ENCODE results near the gene AP1G1. TPM values are rescaled to one million over a fixed set of nuclear protein-coding genes. Genes with fewer than 3 reads are reported as not detected.

Gene AP1G1
- total RNA-seq, 2 donors from 2014 or later: 62.7 to 68.5 TPM

- Mint-ChIP-seq H3K4me1 (peaks cover 6% of the 10 kb centered on the region), H3K27me3 (ENCODE audit: insufficient read depth) (no peaks in the 10 kb centered on the region), H3K36me3 (ENCODE audit: low read depth) (peaks cover 68% of the 10 kb centered on the region), H3K4me3 (no peak overlapping the region), H3K27ac (no peak overlapping the region), H3K9me3 (no peaks in the 10 kb centered on the region)
- H3K4me3 ChIP-seq (ENCODE audit: low read length): no peak overlapping the region
- DNase-seq: no peak
- H3K9me3 ChIP-seq (ENCODE audit: control insufficient read depth, low read length): no peaks in the 10 kb centered on the region
- 92 to 100% methylated on average over 2 to 3 of the region's 3 CpGs for WGBS, 2 experiments (ENCODE audit: insufficient coverage in 1 of 2, insufficient read length in 1 of 2)
- no peak overlapping the region for H3K27ac ChIP-seq (ENCODE audit: low read depth, low read length)
- no peak overlapping the region for H3K9ac ChIP-seq (ENCODE audit: extremely low read depth, low read length, poor library complexity, severe bottlenecking)
- no peaks in the 10 kb centered on the region for H3K27me3 ChIP-seq (ENCODE audit: control insufficient read depth, insufficient read depth, low read length, poor library complexity, severe bottlenecking)
- no peak for TF ChIP-seq CTCF (conservative IDR thresholded peaks at IDR 0.05)
- peaks cover 66% of the 10 kb centered on the region for H3K36me3 ChIP-seq (ENCODE audit: control insufficient read depth, insufficient read depth, low read length)
- H3K4me1 ChIP-seq (ENCODE audit: control insufficient read depth, insufficient read depth, low read length): no peaks in the 10 kb centered on the region
Observed at GRCh38 chr16:71732587-71732986, 76.0 kb downstream of the AP1G1 start.

DNA sequence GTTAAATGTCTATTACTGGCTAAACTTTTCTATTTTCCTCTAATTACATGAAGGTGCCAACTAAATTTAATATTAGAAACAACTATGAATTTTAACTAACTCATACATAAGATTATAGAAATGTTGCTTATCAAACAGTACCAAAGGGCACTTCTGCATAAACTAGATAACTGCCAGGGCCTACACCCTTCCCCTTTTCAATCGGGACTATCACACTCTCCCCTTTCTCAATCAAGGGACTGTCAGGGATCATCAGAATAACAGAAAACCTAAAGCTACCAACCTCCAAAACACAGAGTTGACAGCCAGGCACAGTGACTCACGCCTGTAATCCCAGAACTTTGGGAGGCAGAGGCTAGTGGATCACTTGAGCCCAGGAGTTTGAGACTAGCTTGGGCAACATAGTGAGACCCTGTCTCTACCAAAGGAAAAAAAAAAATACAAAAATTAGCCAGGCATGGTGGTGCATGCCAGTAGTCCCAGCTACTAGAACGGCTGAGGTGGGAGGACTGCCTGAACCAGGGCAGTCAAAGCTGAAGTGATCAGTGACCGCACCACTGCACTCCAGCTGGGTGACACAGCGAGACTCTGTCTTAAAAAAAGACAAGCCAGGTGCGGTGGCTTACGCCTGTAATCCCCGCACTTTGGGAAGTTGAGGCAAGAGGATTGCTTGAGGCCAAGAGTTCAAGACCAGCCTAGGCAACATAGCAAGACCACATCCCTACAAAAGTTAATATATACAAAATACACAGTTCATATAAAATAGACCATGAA lies 80.9 kb downstream of the AP1G1 start:
- Histone ChIP-seq H3K4me1 (ENCODE audit: control insufficient read depth, insufficient read depth, low read length) (no peaks in the 10 kb centered on the region), H3K27ac (ENCODE audit: low read depth, low read length) (no peak overlapping the region), H3K9me3 (ENCODE audit: control insufficient read depth, low read length) (no peaks in the 10 kb centered on the region), H3K27me3 (ENCODE audit: control insufficient read depth, insufficient read depth, low read length, poor library complexity, severe bottlenecking) (peaks cover 15% of the 10 kb centered on the region), H3K36me3 (ENCODE audit: control insufficient read depth, insufficient read depth, low read length) (peaks cover 32% of the 10 kb centered on the region), H3K4me3 (ENCODE audit: low read length) (no peak overlapping the region), H3K9ac (ENCODE audit: extremely low read depth, low read length, poor library complexity, severe bottlenecking) (no peak overlapping the region)
- WGBS, 2 experiments (ENCODE audit: insufficient coverage in 1 of 2, insufficient read length in 1 of 2): 88 to 90% methylated on average over 7 to 8 of the region's 8 CpGs
- peaks cover 38% of the 10 kb centered on the region for H3K36me3 Mint-ChIP-seq (ENCODE audit: low read depth)
- H3K27ac Mint-ChIP-seq: no peak overlapping the region
- no peak overlapping the region for H3K4me3 Mint-ChIP-seq
- TF ChIP-seq CTCF (conservative IDR thresholded peaks at IDR 0.05): no peak
- peaks cover 13% of the 10 kb centered on the region for H3K4me1 Mint-ChIP-seq
- H3K9me3 Mint-ChIP-seq: no peaks in the 10 kb centered on the region
- H3K27me3 Mint-ChIP-seq (ENCODE audit: insufficient read depth): peaks cover 23% of the 10 kb centered on the region
- no peak for DNase-seq

DNA sequence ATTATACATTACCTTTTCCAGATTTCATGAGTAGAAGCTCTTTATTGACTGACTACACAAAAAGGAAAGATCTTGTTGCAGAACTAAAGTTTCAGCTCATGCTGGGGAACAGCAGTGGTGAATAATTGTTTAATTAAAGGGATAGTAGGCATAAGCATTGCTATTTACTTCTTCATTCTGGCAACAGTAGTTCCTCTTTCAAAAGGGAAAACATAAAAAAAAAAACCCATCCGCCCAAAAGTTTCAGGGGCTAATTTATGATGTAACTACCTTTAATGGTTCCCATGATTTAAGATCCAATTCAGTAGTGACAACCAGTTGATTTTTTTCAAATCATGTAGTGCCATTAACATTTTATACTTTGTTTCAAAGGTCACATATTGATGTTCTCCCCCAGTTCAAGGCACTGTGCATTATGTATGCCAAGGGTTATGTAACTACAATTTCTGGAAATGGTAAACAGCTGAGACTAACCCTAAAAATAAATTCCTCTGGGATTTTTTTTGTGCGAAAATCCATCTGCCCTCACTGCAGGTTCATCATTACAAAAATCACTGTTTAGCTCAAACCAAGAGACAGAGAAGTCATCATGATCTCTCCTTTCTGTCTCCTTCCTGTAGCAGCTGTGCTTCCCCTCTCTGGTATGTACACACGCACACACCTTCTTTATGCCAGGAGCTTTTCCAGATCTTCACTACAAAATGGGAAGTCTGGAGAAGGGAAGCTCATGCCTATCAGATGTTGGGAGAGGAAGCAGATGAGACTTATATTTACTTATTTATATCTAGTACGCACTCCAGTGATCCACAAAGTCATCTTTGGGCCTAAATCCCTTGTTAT lies 81.9 kb downstream of the AP1G1 start:
- no peaks in the 10 kb centered on the region for H3K9me3 Mint-ChIP-seq
- no peak overlapping the region for H3K27ac ChIP-seq (ENCODE audit: low read depth, low read length)
- WGBS, 2 experiments (ENCODE audit: insufficient coverage in 1 of 2, insufficient read length in 1 of 2): 77 to 100% methylated on average over 1 to 4 of the region's 4 CpGs

More for the DNA sequence above, 81.9 kb downstream of the AP1G1 start:
- Mint-ChIP-seq H3K27ac (no peak overlapping the region), H3K36me3 (ENCODE audit: low read depth) (peaks cover 28% of the 10 kb centered on the region), H3K27me3 (ENCODE audit: insufficient read depth) (peaks cover 23% of the 10 kb centered on the region), H3K4me1 (peaks cover 16% of the 10 kb centered on the region), H3K4me3 (no peak overlapping the region)
- no peak for TF ChIP-seq CTCF (conservative IDR thresholded peaks at IDR 0.05)
- H3K4me3 ChIP-seq (ENCODE audit: low read length): no peak overlapping the region
- H3K9me3 ChIP-seq (ENCODE audit: control insufficient read depth, low read length): no peaks in the 10 kb centered on the region
- no peak for DNase-seq
- H3K9ac ChIP-seq (ENCODE audit: extremely low read depth, low read length, poor library complexity, severe bottlenecking): no peak overlapping the region
- no peaks in the 10 kb centered on the region for H3K4me1 ChIP-seq (ENCODE audit: control insufficient read depth, insufficient read depth, low read length)
- peaks cover 21% of the 10 kb centered on the region for H3K36me3 ChIP-seq (ENCODE audit: control insufficient read depth, insufficient read depth, low read length)
- H3K27me3 ChIP-seq (ENCODE audit: control insufficient read depth, insufficient read depth, low read length, poor library complexity, severe bottlenecking): peaks cover 15% of the 10 kb centered on the region
